H1 (cell line): ENCODE measurements around the gene TUBGCP5. TPM values are rescaled to one million over a fixed set of nuclear protein-coding genes. Genes with fewer than 3 reads are reported as not detected.

Experiments
- CTCF ChIA-PET: fragments of 300-600 bp; sonication (Branson Sonifier 250); formaldehyde crosslinking; loops from one replicate; lab custom pipeline; 2021; ENCODE audit not compliant: partially characterized antibody; lab: Charles Lee
- POLR2A ChIA-PET: fragments of 300-600 bp; sonication (Branson Sonifier 250); formaldehyde crosslinking; loops from one replicate; lab custom pipeline; 2021; ENCODE audit warnings: inconsistent platforms; ENCODE audit not compliant: partially characterized antibody; lab: Charles Lee
- DNase-seq, 2 experiments: peaks; one replicate each; pipeline versions ENCODE4 v3.0.0 to v3.0.0-alpha.2; 2010 to 2022; ENCODE audit warnings: low spot score in 2 of 2, low read depth in 1 of 2, mixed read lengths in 1 of 2
- FAIRE-seq: peaks from 2 replicates; lab custom pipeline; 2011; peaks lifted over from hg19 to GRCh38; lab: Jason Lieb, UNC
- H2AFZ ChIP-seq: 2 replicates; pipeline ENCODE4 v1.8.1; 2012; ENCODE audit warnings: low read length, inconsistent platforms
- H2AK5ac ChIP-seq: 2 replicates; pipeline ENCODE4 v1.6.1; 2013; ENCODE audit warnings: low read depth, low read length
- H2BK120ac ChIP-seq: replicated peaks from 2 replicates; pipeline ENCODE3; 2013; ENCODE audit warnings: low read depth, low read length, inconsistent platforms
- H2BK12ac ChIP-seq: 2 replicates; pipeline ENCODE4 v1.6.1; 2013; ENCODE audit warnings: low read depth, low read length
- H2BK15ac ChIP-seq: 2 replicates; pipeline ENCODE4 v1.6.1; 2013; ENCODE audit warnings: low read length
- H2BK20ac ChIP-seq: 2 replicates; pipeline ENCODE4 v1.6.1; 2013; ENCODE audit warnings: low read length
- H2BK5ac ChIP-seq: 2 replicates; pipeline ENCODE4 v1.6.1; 2013; ENCODE audit warnings: low read depth, low read length
- H3K14ac ChIP-seq: 2 replicates; pipeline ENCODE4 v1.6.1; 2013; ENCODE audit warnings: inconsistent platforms; ENCODE audit not compliant: insufficient read length
- H3K18ac ChIP-seq: 2 replicates; pipeline ENCODE4 v1.6.1; 2013; ENCODE audit warnings: low read length; ENCODE audit errors: extremely low read depth
- H3K23ac ChIP-seq: 2 replicates; pipeline ENCODE4 v1.6.1; 2013; ENCODE audit warnings: inconsistent platforms; ENCODE audit not compliant: insufficient read length
- H3K23me2 ChIP-seq: 2 replicates; pipeline ENCODE4 v1.6.1; 2013; ENCODE audit warnings: low read depth, low read length
- H3K27ac ChIP-seq: 2 replicates; pipeline ENCODE4 v1.6.1; 2011; ENCODE audit warnings: low read depth, low read length, inconsistent platforms
- H3K27me3 ChIP-seq, 4 experiments: replicated peaks in 1 of 4; 1 replicate in 1 of 4; 2 replicates in 3 of 4; pipeline versions ENCODE4 v1.6.1 to v1.8.1; 2011 to 2013; ENCODE audit warnings: low read length in 3 of 4, mild to moderate bottlenecking in 3 of 4, inconsistent platforms in 2 of 4, mixed read lengths in 2 of 4, moderate library complexity in 1 of 4; ENCODE audit not compliant: control insufficient read depth in 3 of 4, insufficient read depth in 3 of 4; ENCODE audit errors: extremely low read depth in 1 of 4
- H3K36me3 ChIP-seq, 4 experiments: 2 replicates each; pipeline versions ENCODE4 v1.6.1 to v1.8.1; 2011 to 2013; ENCODE audit warnings: mild to moderate bottlenecking in 4 of 4, low read length in 3 of 4, moderate library complexity in 2 of 4, control low read depth in 1 of 4, inconsistent platforms in 1 of 4; ENCODE audit not compliant: insufficient read depth in 4 of 4, control insufficient read depth in 2 of 4
- H3K4ac ChIP-seq: replicated peaks from 2 replicates; pipeline ENCODE3; 2013; ENCODE audit warnings: low read length, low read depth, mixed read lengths, inconsistent platforms; ENCODE audit not compliant: insufficient read length
- H3K4me1 ChIP-seq, 4 experiments: replicated peaks in 1 of 4; 1 replicate in 1 of 4; 2 replicates in 3 of 4; pipeline versions ENCODE4 v1.6.1 to v1.8.1; 2011 to 2013; ENCODE audit warnings: low read length in 3 of 4, inconsistent platforms in 2 of 4, mixed read lengths in 1 of 4; ENCODE audit not compliant: insufficient read depth in 4 of 4, control insufficient read depth in 3 of 4
- H3K4me2 ChIP-seq, 2 experiments: 2 replicates each; pipeline versions ENCODE4 v1.6.1 to v1.8.1; 2011 to 2013; ENCODE audit warnings: low read depth in 2 of 2, low read length in 2 of 2, control low read depth in 1 of 2, inconsistent platforms in 1 of 2, mild to moderate bottlenecking in 1 of 2; ENCODE audit not compliant: insufficient read depth in 1 of 2
- H3K4me3 ChIP-seq, 4 experiments: fragments of 200-600, 300-600 bp in 1 of 4; sonication (generic), shearing (Covaris generic), sonication (Bioruptor Twin) in 1 of 4; 2 replicates each; pipeline versions ENCODE4 v1.5.1 to v1.8.1; 2011 to 2016; ENCODE audit warnings: low read length in 4 of 4, low read depth in 3 of 4, control low read depth in 2 of 4, inconsistent platforms in 2 of 4, mild to moderate bottlenecking in 2 of 4, mixed read lengths in 1 of 4, moderate library complexity in 1 of 4; ENCODE audit not compliant: insufficient read depth in 2 of 4; ENCODE audit errors: extremely low read depth in 1 of 4
- H3K56ac ChIP-seq: replicated peaks from 2 replicates; pipeline ENCODE3; 2013; ENCODE audit warnings: low read depth, mild to moderate bottlenecking, mixed read lengths, low read length, inconsistent platforms; ENCODE audit not compliant: insufficient read length
- H3K79me1 ChIP-seq: 2 replicates; pipeline ENCODE4 v1.6.1; 2013; ENCODE audit warnings: low read depth, low read length, control low read depth
- H3K79me2 ChIP-seq, 2 experiments: 2 replicates each; pipeline versions ENCODE4 v1.6.1 to v1.8.1; 2012 to 2013; ENCODE audit warnings: low read length in 2 of 2, mild to moderate bottlenecking in 2 of 2, inconsistent platforms in 1 of 2; ENCODE audit not compliant: insufficient read depth in 2 of 2, control insufficient read depth in 1 of 2
- H3K9ac ChIP-seq, 4 experiments: replicated peaks in 1 of 4; 1 replicate in 1 of 4; 2 replicates in 3 of 4; pipeline versions ENCODE4 v1.6.1 to v1.8.1; 2011 to 2013; ENCODE audit warnings: low read depth in 3 of 4, low read length in 3 of 4, control low read depth in 2 of 4, mild to moderate bottlenecking in 2 of 4, moderate library complexity in 2 of 4, inconsistent platforms in 1 of 4; ENCODE audit errors: extremely low read depth in 1 of 4
- H3K9me3 ChIP-seq, 2 experiments: 2 replicates each; pipeline versions ENCODE4 v1.6.1 to v1.8.1; 2012 to 2013; ENCODE audit warnings: mild to moderate bottlenecking in 2 of 2, moderate library complexity in 2 of 2, control low read depth in 1 of 2, inconsistent platforms in 1 of 2, low read depth in 1 of 2, low read length in 1 of 2, mixed read lengths in 1 of 2; ENCODE audit not compliant: insufficient read depth in 2 of 2
- H4K20me1 ChIP-seq, 2 experiments: replicated peaks in 1 of 2; 2 replicates each; pipeline versions ENCODE3 to v1.8.1; 2011 to 2013; ENCODE audit warnings: inconsistent platforms in 2 of 2, low read length in 2 of 2, mild to moderate bottlenecking in 1 of 2; ENCODE audit not compliant: insufficient read depth in 2 of 2, control insufficient read depth in 1 of 2
- H4K5ac ChIP-seq: 2 replicates; pipeline ENCODE4 v1.6.1; 2013; ENCODE audit warnings: low read length, low read depth, mixed read lengths, inconsistent platforms; ENCODE audit not compliant: insufficient read length
- H4K8ac ChIP-seq: 2 replicates; pipeline ENCODE4 v1.8.0; 2013; ENCODE audit warnings: mild to moderate bottlenecking, moderate library complexity, low read length, inconsistent platforms; ENCODE audit not compliant: insufficient read depth; ENCODE audit errors: extremely low read depth
- H4K91ac ChIP-seq: replicated peaks from 2 replicates; pipeline ENCODE3; 2013; ENCODE audit warnings: low read length, mixed read lengths, inconsistent platforms; ENCODE audit not compliant: insufficient read length
- POLR2A ChIP-seq, 2 experiments: IDR thresholded peaks; 1 replicate in 1 of 2; 2 replicates in 1 of 2; pipeline ENCODE4 v1.6.1; 2011; ENCODE audit warnings: low read depth in 2 of 2, low read length in 2 of 2, mild to moderate bottlenecking in 2 of 2; ENCODE audit errors: control extremely low read depth in 1 of 2
- WGBS, 2 experiments: shearing (Covaris generic) in 1 of 2; methylation state at CpG; one replicate each; pipeline versions ENCODE4 v1.1.6 to v1.1.7; 2013 to 2015; ENCODE audit warnings: low lambda C conversion rate in 2 of 2, mixed read lengths in 2 of 2, inconsistent platforms in 1 of 2, low coverage in 1 of 2, missing lambda C conversion rate in 1 of 2; ENCODE audit not compliant: insufficient replicate concordance in 2 of 2, insufficient coverage in 1 of 2, insufficient read length in 1 of 2; ENCODE audit errors: extremely low coverage in 1 of 2, missing lambda C conversion rate in 1 of 2; 5-methylcytosine and 5-hydroxymethylcytosine counted together
- polyA plus RNA-seq, 7 experiments: library from polyadenylated mRNA; depleted of rRNA in 3 of 7; stranded (reverse) in 5 of 7; unstranded in 2 of 7; fragments of >200 nt in 5 of 7; fragments of 200-250 nt in 2 of 7; gene quantifications; 1 replicate in 5 of 7; 2 replicates in 1 of 7; 4 replicates in 1 of 7; pipeline versions ENCODE4 v1.2.1 to v1.2.3, GENCODE V29; 2011 to 2013; ENCODE audit warnings: missing spikeins in 2 of 7, mixed read lengths in 2 of 7
- total RNA-seq: library from RNA; stranded (reverse); fragmentation: NEBNext Ultra II Directional; extraction: Animal tissue kit (Norgen Biotek cat#: 25700); gene quantifications from 2 replicates; pipeline ENCODE4 v1.2.1, GENCODE V29; 2021

The TUBGCP5 gene
- total and polyA plus RNA-seq, 2 of the 8 experiments (the other 6 are each of a cell fraction or from before 2014, with no cell fraction given): 6.3 to 12.5 TPM

GRCh38 chr15:23052522-23052921, 13.2 kb upstream of the TUBGCP5 start:
- Histone ChIP-seq H2AFZ (no peak overlapping the region), H3K23me2 (no peaks in the 10 kb centered on the region), H3K4me1 (no peaks in the 10 kb centered on the region), H2BK15ac (no peak overlapping the region), H3K18ac (no peak overlapping the region), H2BK20ac (no peak overlapping the region), H4K5ac (no peak overlapping the region), H3K14ac (no peak overlapping the region), H3K56ac (no peak overlapping the region), H2BK12ac (no peak overlapping the region), H4K20me1 (no peaks in the 10 kb centered on the region), H3K4me2 (no peak overlapping the region), H2AK5ac (no peak overlapping the region), H3K36me3 (no peaks in the 10 kb centered on the region), H4K91ac (no peak overlapping the region), H3K9ac (no peak overlapping the region), H2BK5ac (no peak overlapping the region), H3K27ac (no peak overlapping the region), H3K79me2 (no peaks in the 10 kb centered on the region), H3K4me3 (no peak overlapping the region), H3K4ac (no peak overlapping the region), H3K79me1 (no peaks in the 10 kb centered on the region), H4K8ac (no peak overlapping the region), H3K9me3 (peaks cover 6 to 33% of the 10 kb centered on the region in 2 experiments; a peak in 3 of 4 replicates), H3K27me3 (no peaks in the 10 kb centered on the region), H3K23ac (no peak overlapping the region), H2BK120ac (no peak overlapping the region)
- POLR2A ChIA-PET: no interaction called here
- DNase-seq (no peak), FAIRE-seq (no peak)
- 83% methylated on average over 2 of the region's 2 CpGs; no CpG with 5 or more reads in 1 of the 2 experiments for WGBS, 2 experiments
- CTCF ChIA-PET: interaction anchor here (0.5 to 0.7 kb wide), 2 partner anchors 24 to 771 kb away, joined by 3 to 4 read pairs; no protein-coding TSS in a partner anchor
- no peak for TF ChIP-seq POLR2A (IDR thresholded peaks at IDR 0.05; ENCODE audit: control extremely low read depth in 1 of 2, low read depth in 2 of 2, low read length in 2 of 2)
